Osteoblast (primary cell): ENCODE measurements around the gene FBXW4. TPM values are rescaled to one million over a fixed set of nuclear protein-coding genes. Genes with fewer than 3 reads are reported as not detected.

Experiments
- DNase-seq: peaks from one replicate; pipeline ENCODE4 v3.0.0; 2011; ENCODE audit warnings: low spot score, mixed read lengths; ENCODE audit not compliant: insufficient read length; ENCODE audit errors: missing footprints
- H2AFZ ChIP-seq: 2 replicates; pipeline ENCODE4 v1.6.0; 2011; ENCODE audit warnings: mild to moderate bottlenecking, low read length
- H3K27ac ChIP-seq: 2 replicates; pipeline ENCODE4 v1.5.1; 2011; ENCODE audit warnings: mild to moderate bottlenecking, low read depth, low read length, moderate library complexity
- H3K27me3 ChIP-seq: 2 replicates; pipeline ENCODE4 v1.6.0; 2012; ENCODE audit warnings: mild to moderate bottlenecking, control low read depth, inconsistent platforms, low read length, moderate library complexity; ENCODE audit not compliant: insufficient read depth
- H3K36me3 ChIP-seq: 2 replicates; pipeline ENCODE4 v1.5.1; 2011; ENCODE audit warnings: mild to moderate bottlenecking, low read length, control low read depth, moderate library complexity; ENCODE audit not compliant: insufficient read depth
- H3K4me1 ChIP-seq: 2 replicates; pipeline ENCODE4 v1.5.1; 2011; ENCODE audit warnings: mild to moderate bottlenecking, low read length, control low read depth, moderate library complexity; ENCODE audit not compliant: insufficient read depth
- H3K4me2 ChIP-seq: 2 replicates; pipeline ENCODE4 v1.6.0; 2011; ENCODE audit warnings: mild to moderate bottlenecking, low read length; ENCODE audit not compliant: insufficient read depth
- H3K4me3 ChIP-seq: fragments of 200-600 bp; sonication (generic); 3 replicates; pipeline ENCODE4 v1.5.1; 2012; ENCODE audit warnings: mild to moderate bottlenecking, low read length, inconsistent platforms; ENCODE audit not compliant: insufficient read depth
- H3K79me2 ChIP-seq: 2 replicates; pipeline ENCODE4 v1.6.0; 2012; ENCODE audit warnings: mild to moderate bottlenecking, low read length, control low read depth, inconsistent platforms; ENCODE audit not compliant: insufficient read depth
- H3K9me3 ChIP-seq: 2 replicates; pipeline ENCODE4 v1.5.1; 2011; ENCODE audit warnings: low read depth, low read length, control low read depth
- H4K20me1 ChIP-seq: 2 replicates; pipeline ENCODE4 v1.6.0; 2012; ENCODE audit warnings: mild to moderate bottlenecking, low read length, control low read depth; ENCODE audit not compliant: insufficient read depth
- total RNA-seq: library from RNA; depleted of rRNA; stranded (reverse); fragments of >200 nt; gene quantifications from 2 replicates; pipeline ENCODE4 v1.2.3, GENCODE V29; 2012
- TF ChIP-seq, protein P1 (sequence below): IDR thresholded peaks from 2 replicates; pipeline ENCODE4 v1.5.1; 2011; ENCODE audit warnings: mild to moderate bottlenecking, low read depth, low read length, moderate library complexity; ENCODE audit errors: extremely low read depth

Gene FBXW4
- total RNA-seq, 1 donor = 40.2 TPM

DNA sequence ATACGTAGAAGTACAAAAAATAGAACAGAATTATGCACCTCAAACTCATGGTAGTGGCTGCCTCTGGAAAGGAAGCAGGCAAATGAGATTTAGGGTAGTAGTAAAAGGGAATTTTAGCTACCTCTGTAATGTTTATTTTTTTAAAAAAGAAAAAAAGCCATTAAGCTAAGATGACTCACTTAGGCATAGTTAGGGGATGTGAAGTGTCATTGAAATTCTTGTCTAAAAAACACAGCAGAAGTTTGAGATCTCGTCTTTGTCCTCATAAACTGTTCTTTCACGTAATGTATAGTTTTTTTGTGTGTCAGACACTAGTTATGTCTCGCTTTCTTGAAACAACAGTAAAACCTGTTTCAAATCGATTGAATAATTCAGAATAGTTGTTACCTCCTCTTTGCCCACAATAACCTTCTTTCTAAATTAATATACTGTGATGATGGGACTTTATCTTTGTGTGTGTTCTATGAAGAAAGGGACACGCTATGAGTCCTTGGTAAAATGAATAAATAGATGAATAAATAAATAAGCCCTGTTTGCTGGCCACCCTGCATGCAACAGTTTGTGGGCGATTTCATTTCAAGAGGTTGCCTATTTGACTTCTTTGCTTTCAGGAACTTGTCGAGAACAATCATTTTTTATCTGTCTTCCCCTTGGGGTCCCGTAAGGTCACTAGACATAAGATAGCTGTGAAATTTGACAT is 14.5 kb upstream of the FBXW4 start:
- Histone ChIP-seq H3K36me3 (no peaks in the 10 kb centered on the region), H3K4me3 (no peak overlapping the region), H3K27me3 (peaks cover 34% of the 10 kb centered on the region), H4K20me1 (no peaks in the 10 kb centered on the region), H3K9me3 (no peaks in the 10 kb centered on the region), H3K27ac (no peak overlapping the region), H3K4me2 (no peak overlapping the region), H3K4me1 (no peaks in the 10 kb centered on the region), H2AFZ (no peak overlapping the region), H3K79me2 (no peaks in the 10 kb centered on the region)
- no peak for DNase-seq
- TF ChIP-seq, protein P1, sequence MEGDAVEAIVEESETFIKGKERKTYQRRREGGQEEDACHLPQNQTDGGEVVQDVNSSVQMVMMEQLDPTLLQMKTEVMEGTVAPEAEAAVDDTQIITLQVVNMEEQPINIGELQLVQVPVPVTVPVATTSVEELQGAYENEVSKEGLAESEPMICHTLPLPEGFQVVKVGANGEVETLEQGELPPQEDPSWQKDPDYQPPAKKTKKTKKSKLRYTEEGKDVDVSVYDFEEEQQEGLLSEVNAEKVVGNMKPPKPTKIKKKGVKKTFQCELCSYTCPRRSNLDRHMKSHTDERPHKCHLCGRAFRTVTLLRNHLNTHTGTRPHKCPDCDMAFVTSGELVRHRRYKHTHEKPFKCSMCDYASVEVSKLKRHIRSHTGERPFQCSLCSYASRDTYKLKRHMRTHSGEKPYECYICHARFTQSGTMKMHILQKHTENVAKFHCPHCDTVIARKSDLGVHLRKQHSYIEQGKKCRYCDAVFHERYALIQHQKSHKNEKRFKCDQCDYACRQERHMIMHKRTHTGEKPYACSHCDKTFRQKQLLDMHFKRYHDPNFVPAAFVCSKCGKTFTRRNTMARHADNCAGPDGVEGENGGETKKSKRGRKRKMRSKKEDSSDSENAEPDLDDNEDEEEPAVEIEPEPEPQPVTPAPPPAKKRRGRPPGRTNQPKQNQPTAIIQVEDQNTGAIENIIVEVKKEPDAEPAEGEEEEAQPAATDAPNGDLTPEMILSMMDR = no peak

GRCh38 chr10:101708870-101709269 is 13.9 kb upstream of the FBXW4 start:
- Histone ChIP-seq H4K20me1 (no peaks in the 10 kb centered on the region), H3K27me3 (peaks cover 32% of the 10 kb centered on the region), H3K4me2 (no peak overlapping the region), H3K4me3 (no peak overlapping the region), H3K9me3 (no peaks in the 10 kb centered on the region), H3K4me1 (no peaks in the 10 kb centered on the region), H3K79me2 (no peaks in the 10 kb centered on the region), H3K36me3 (no peaks in the 10 kb centered on the region), H2AFZ (no peak overlapping the region), H3K27ac (no peak overlapping the region)
- TF ChIP-seq, protein P1 = no peak
- DNase-seq = no peak

DNA sequence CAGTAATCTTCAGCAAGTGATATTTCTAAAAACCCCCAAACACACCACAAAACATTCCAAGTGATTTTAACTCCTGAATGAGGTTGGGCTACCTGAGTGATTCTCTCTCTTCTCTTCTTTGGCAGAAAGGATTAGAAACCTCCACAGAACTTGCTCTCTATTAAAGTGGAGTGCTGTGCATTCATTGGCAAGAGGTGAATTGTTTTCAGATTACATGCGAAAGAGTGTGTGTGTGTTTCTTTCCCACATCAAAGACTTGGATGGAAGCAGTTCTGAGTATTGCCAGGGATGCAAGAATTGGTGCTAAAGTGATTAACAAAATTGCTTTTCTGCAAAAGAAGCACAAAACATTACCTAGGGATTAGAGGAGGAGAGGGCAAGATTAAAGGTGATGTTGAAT is 13.1 kb upstream of the FBXW4 start:
- Histone ChIP-seq H3K27ac (no peak overlapping the region), H3K36me3 (no peaks in the 10 kb centered on the region), H3K4me2 (no peak overlapping the region), H3K4me1 (peaks cover 4% of the 10 kb centered on the region), H3K27me3 (peaks cover 32% of the 10 kb centered on the region), H3K79me2 (no peaks in the 10 kb centered on the region), H4K20me1 (no peaks in the 10 kb centered on the region), H3K4me3 (no peak overlapping the region), H3K9me3 (no peaks in the 10 kb centered on the region), H2AFZ (no peak overlapping the region)
- TF ChIP-seq, protein P1 = no peak
- no peak for DNase-seq

- Histone ChIP-seq H2AFZ (no peak overlapping the region), H3K4me3 (no peak overlapping the region), H3K79me2 (no peaks in the 10 kb centered on the region), H3K9me3 (no peaks in the 10 kb centered on the region), H3K27me3 (peaks cover 25% of the 10 kb centered on the region), H4K20me1 (no peaks in the 10 kb centered on the region), H3K4me2 (no peak overlapping the region), H3K27ac (no peak overlapping the region), H3K4me1 (peaks cover 7% of the 10 kb centered on the region), H3K36me3 (no peaks in the 10 kb centered on the region)
- TF ChIP-seq, protein P1 = no peak
- no peak for DNase-seq
Measured at GRCh38 chr10:101704331-101704730, 9.4 kb upstream of the FBXW4 start.
